Kasumi-1 (cell line): ENCODE data around the gene SPTLC2.
"Not testable (repeated sequence)": the region's sequence is repeated elsewhere in the genome, so short reads cannot be mapped to it uniquely, and the experiment has no call there.

Experiments
- DNase-seq, 2 experiments: peaks; one replicate each; lab custom pipeline; 2025; lab: John Stamatoyannopoulos, UW

The SPTLC2 gene, protein sequence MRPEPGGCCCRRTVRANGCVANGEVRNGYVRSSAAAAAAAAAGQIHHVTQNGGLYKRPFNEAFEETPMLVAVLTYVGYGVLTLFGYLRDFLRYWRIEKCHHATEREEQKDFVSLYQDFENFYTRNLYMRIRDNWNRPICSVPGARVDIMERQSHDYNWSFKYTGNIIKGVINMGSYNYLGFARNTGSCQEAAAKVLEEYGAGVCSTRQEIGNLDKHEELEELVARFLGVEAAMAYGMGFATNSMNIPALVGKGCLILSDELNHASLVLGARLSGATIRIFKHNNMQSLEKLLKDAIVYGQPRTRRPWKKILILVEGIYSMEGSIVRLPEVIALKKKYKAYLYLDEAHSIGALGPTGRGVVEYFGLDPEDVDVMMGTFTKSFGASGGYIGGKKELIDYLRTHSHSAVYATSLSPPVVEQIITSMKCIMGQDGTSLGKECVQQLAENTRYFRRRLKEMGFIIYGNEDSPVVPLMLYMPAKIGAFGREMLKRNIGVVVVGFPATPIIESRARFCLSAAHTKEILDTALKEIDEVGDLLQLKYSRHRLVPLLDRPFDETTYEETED

DNA sequence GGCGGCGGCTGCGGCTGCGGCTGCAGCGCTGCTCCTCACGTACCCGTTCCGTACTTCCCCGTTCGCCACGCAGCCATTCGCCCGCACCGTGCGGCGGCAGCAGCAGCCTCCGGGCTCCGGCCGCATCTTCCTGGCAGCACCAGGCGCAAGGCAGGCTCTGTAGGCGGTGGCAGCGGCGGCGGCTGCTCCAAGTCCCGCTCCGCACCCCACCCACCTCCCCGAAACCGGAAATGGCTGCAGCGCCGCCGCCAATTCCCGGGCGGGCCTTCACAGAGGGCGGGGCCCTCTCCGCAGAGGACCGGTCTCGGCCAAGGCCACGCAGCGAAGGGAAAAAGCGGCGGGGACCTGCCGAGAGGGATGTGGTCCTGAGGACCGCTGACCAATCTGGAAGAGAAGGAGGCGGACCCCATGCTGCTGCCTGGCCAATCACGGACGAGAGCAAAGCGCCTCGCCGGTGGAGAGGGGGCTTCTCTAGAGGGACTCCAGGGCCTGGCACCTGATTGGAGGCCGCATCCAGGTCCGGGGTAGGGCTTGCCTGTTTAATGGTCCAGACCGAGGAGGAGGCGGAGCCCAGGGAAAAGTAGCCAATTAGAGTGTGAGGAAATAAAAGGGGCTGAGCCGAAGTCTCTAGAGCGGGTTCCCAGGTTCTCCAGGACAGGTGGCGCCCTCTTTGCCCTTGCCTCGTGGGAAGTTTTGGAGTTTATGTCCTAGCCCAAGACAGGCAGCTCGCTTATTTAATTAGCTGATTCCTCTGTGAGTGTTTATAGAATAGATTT is at the start of gene SPTLC2:
Gene SPTLC2 (minus strand): TSS at position 184 of the 776 bp plus-strand sequence. CDS start 58 bp downstream, at position 126.
- peak; percentile 99 for DNase-seq

DNA sequence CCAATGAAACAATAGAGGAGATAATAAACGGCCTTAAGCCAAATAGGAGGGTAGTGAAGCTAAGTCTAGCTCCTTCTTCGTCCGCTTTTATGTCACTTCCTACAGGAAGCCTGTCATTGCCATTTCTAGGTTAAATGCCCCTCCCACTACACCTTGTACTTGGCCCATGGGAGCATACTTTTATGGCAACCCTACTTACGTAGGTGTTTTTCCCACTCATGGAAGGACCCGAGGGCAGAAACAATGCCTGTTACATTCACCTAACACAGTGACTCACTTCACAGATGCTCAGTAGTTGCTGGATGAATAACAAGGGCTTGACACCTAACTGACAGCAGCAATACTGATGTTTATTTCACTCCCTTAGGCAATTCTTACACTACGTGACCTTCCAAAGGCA is 46.9 kb upstream of the SPTLC2 start:
- no peak for DNase-seq

DNA sequence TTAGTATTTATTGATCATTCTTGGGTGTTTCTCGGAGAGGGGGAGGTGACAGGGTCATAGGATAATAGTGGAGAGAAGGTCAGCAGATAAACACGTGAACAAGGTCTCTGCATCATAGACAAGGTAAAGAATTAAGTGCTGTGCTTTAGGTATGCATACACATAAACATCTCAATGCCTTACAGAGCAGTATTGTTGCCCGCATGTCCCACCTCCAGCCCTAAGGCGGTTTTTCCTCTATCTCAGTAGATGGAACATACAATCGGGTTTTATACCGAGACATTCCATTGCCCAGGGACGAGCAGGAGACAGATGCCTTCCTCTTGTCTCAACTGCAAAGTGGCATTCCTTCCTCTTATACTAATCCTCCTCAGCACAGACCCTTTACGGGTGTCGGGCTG is 45.1 kb upstream of the SPTLC2 start:
- not testable (repeated sequence) for DNase-seq

DNA sequence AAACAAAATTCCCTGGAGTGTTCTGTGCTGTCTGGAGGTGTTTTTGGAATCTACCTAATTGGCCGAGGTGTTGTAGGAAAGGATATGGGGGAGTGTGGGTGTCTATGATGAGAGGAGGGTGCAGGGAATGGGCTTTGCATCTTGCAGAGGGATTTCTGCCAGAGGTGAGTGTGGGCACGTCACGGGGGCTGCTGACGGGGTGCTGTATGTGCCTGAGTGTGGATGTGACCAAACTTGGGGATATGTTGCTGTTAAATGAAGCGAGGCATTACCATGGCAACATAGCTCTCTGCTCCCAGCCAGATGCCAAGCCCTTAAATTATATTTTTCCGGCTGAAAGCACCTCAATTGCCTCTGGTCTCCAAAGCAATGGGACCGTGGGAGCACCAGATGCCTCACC is 44.3 kb upstream of the SPTLC2 start:
- DNase-seq: no peak

DNA sequence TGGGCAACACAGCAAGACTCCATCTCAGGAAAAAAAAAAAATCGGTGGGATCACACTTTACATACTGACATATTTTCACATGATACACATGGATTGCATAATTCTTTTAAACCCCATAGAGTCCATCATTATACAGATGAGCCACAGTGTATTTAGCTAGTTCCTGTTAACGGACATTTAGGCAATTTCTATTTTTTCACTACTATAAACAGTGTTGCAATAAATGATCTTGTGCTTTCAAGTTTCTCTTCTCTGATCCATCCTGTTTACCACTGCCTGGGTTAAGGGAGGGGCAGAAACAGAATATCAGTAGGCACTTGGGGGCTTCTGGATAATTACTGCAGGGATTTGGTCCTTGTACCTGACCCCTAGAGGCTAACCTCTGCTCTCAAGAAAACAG is 43.4 kb upstream of the SPTLC2 start:
- DNase-seq: peak in 1 of 2 experiments; percentile 4

DNA sequence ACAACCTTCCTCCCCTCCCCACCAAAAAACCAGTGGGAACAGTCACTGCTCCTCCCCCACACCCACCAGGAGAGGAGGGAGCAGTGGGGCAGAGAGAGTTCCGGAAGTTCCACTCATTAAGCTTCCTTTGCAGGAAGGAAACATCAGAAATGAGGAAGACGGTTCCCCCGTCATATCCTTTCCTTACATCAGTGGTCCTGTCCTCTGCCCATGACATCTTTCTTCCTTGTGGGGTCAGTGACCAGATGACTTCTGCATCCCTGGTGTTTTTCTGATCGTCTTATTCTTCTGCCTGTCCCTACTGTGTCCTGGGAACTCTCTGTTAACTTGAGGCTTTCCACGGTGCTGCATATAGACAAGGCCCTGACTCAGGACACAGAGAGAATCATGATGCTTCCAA is 40.8 kb upstream of the SPTLC2 start:
- DNase-seq: no peak

DNA sequence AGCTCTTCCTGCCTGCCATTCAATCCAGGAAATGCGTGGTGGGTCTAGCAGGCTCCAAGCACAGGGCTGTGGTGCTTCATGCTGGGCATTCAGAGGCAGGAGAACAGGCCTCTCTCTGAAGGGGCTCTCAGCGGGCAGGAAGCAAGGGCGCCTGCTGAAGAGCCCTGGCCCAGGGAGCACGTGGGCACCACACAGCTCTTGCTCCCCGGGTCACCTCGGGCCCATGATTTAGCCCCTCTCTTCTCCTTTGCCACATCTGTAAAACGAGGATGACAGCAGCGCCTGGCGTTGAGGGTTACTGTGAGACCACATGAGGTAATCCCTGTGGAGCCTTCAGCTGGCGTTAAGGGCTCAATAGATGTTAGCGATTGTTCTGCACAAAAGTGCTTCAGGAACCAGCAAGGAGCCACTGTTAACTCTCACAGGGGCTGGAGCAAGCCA is 37.6 kb upstream of the SPTLC2 start:
- DNase-seq: no peak

DNA sequence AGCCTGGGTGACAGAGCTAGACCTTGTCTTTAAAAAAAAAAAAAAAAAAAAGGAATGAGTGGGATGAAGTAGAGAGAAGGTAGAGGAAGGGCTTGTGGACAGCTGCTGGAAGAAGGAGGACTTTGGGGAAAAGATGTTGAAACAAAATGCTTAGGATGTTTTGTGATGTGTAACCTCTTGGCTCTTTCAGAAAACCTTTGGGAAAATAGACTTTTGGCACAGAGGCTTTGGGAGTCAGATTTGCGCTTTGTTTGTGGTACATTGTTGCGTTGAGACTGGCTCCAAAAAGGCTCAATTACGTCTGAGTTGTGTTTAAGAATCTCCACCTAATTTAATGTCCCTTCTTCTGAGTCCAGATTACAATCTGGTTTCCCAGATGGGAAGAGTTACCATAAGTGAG is 32.9 kb upstream of the SPTLC2 start:
- no peak for DNase-seq

DNA sequence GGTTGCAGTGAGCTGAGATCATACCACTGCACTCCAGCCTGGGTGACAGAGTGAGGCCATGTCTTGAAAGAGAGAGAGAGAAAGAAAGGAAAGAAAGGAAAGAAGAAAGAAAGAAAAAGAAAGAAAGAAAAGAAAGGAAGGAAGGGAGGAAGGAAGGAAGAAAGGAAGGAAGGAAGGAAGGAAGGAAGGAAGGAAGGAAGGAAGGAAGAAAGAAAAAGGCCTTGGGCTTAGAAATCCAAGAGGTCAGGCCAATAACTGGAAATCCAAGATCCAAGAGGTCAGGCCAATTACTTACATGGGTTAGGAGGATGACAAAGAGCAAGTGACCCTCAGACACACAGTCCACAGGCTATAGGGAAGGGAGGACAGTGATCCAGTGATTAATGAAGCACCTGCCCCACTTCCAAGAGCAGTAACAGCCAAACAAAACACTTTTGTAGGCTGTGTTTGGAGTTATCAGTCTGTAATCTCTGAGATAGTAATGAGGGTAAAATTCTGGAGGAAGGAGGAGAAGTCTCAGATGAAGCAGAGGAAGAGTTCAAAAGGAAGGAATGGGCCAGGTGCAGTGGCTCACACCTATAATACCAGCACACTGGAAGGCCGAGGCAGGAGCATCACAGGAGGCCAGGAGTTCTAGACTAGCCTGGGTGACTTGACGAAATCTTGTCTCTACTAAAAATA is 32.2 kb upstream of the SPTLC2 start:
- DNase-seq: no peak

DNA sequence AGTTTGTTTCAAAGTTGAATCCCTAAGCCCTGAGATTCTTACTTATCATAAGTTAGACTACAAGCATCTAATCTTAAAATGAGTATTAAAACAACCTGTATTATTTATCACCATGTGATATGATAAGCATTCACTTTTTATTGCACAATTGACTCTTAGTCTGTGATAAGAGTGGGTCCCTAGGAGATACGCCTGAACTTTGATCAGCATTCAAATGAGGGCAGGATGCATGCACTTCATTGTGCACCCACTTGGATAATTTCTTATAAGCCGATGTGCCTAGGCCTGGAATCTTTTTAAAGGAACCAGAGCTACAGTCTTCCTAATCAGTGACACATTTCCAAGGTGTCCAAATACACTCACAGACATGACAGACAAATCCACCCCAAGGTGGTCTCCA is 31.4 kb upstream of the SPTLC2 start:
- DNase-seq: no peak

DNA sequence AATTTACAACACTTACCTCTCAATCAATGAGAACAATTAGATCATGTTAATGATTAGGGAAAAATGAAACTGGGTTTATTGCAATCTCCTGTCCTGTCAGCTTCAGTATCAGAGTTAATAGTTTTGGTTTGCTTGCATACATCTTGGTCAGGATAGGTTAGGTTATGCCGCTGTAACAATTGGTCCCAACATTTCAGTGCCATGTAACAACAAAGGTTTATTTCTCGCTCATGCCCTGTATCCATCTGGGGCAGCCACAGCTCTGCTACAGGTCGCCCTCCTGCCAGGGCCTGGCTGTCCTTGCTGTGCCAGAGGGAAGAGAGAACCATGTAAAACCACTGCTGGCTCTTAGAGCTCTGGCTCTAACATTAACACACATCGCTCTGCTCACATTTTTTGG is 30.5 kb upstream of the SPTLC2 start:
- no peak for DNase-seq

DNA sequence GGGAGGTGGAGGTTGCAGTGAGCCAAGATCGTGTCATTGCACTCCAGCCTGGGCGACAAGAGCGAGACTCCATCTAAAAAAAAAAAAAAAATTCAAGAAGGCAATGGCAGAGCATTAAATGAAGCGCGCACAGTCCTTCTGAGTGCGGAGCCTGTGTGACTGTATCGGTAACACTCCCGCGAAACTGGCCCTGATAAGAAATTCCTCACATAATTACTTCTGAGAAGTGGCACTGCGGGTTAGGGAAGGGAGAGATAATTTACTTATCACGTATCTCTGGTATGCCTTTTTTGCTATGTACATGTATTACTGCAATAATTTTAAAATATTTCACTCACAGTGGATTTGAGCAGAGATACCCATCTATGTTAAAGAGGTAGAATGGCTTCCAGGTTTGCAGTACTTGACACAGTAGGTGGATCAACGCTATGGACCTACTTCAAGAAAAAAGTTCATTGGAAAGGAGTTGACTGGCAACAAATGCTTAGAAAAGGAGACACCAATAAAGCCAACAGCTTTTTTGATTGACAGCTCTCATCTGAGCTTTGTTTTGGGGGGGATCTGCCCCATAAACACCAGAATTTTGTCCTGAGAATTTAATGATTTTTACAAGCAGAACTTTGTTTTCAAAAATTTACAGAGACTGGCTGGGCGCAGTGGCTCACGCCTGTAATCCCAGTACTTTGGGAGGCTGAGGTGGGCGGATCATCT is 29.2 kb upstream of the SPTLC2 start:
- DNase-seq: no peak

DNA sequence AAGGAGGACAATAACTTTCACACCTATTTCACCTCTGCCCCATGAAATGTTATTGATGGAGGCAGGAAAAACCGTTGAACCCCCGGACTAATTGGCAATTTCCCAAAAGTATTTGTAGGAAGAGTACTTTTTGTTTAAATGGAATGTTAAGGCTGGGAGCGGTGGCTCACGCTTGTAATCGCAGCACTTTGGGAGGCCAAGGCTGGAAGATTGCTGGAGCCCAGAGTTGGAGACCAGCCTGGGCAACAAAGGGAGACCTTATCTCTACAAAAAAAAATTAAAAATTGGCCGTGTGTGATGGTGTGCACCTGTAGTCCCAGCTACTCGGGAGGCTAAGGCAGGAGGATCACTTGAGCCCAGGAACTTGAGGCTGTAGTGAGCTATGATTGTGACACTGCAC is 26.0 kb upstream of the SPTLC2 start:
- no peak for DNase-seq

DNA sequence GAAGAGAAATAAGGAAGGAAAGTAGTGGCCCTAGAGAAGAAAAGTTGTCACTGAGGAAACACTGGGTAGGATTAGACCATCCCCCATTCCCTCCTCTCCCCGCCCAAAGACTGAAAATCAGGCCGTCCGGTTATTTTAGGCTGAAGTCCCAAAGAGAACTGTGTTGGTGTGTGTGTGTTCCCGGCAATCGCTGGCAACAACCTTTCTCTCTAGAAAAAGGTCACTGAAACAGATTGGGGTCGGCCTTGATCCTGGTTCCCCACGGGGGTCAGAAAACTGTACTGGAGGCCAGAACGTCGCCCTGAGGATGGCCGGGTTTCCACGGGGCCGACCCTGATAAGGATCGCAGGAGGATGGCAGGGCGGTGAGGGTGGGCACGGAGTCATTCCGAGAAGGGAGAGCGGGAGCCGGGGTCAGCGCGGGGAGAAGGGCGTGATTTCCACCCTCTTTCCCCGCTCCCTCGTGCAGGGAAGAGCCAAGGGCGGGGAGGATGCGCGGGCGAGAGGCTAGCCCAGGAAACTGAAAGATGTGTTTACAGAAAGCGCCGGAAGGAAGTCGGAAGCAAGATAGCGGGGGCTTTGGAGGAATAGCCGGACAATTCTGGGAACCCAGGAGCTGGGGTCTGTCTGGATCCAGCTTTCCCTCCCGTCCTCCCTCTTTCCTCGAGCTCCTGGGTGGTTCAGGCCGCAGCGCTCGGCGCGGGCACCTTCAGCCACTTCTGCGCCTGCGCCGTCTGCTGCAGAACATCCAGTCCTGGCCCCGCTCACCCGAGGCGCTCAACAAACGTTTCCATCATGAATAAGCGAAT is 25.3 kb upstream of the SPTLC2 start:
- peak; percentile 71 to 79 for DNase-seq

DNA sequence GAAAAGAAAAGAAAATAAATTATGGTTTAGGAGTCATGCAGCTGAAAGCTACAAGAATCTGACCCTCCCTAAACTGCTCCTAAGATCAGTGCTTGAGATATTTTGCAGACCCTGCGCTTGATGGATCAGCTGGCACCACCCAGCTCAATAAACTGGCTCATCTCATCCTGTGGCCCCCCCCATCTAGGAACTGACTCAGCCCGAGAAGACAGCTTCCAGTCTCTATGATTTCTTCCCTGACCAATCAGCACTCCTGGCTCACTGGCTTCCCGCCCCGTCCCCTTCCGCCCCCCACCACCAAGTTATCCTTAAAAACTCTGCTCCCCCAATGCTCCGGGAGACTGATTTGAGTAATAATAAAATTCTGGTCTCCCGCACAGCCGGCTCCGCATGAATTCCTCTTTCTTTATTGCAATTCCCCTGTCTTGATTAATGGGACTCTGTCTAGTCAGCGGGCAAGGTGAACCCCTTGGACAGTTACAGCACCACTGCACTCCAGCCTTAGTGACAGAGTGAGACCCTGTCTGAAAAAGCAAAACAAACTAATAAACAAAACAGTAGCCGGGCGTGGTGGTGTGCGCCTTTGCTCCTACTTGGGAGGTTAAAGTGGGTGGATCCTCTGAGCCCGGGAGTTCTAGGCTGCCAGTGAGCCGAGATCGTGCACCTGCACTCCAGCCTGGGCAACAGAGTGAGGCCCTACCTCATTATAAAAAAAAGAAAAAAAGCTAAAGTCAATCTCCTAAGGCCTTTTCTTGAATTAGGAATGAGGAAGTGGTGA is 24.5 kb upstream of the SPTLC2 start:
- DNase-seq: peak; percentile 58 to 70

DNA sequence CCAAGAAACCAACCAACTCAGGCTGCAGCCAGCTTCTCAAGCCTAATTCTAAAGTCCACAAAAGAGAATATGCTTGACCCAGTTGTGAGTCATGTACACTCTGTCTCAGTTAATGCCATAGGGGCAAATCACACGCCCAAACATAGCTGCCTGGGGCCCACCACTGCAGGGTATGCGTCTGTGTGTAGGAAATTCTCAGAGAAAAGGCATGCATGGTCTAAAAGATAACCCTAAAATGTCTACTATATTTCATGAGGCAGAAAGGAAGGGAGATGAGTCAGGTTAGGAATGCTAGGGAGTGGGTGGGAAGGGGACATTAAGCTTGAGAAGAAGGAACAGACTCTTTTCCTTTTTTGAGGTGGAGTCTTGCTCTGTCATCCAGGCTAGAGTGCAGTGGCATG is 22.3 kb upstream of the SPTLC2 start:
- no peak for DNase-seq

DNA sequence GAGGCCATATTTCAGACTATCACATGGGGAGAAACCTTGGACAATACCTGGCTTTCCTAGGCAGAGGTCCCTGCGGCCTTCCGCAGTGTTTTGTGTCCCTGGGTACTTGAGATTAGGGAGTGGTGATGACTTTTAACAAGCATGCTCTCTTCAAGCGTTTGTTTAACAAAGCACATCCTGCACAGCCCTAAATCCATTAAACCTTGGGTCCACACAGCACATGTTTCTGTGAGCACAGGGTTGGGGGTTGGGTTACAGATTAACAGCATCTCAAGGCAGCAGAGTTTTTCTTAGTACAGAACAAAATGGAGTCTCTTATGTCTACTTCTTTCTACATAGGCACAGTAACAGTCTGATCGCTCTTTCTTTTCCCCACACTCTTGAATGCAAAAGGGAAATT is 19.4 kb upstream of the SPTLC2 start:
- DNase-seq: not testable (repeated sequence)

DNA sequence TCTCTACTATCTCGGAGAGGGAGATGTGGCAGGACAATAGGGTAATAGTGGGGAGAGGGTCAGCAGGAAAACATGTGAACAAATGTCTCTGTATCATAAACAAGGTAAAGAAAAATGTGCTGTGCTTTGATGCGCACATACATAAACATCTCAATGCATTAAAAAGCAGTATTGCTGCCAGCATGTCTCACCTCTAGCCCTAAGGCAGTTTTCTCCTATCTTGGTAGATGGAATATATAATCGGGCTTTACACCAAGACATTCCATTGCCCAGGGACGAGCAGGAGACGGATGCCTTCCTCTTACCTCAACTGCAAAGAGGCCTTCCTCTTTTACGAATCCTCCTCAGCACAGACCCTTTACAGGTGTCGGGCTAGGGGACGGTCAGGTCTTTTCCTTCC is 19.0 kb upstream of the SPTLC2 start:
- DNase-seq: not testable (repeated sequence)

DNA sequence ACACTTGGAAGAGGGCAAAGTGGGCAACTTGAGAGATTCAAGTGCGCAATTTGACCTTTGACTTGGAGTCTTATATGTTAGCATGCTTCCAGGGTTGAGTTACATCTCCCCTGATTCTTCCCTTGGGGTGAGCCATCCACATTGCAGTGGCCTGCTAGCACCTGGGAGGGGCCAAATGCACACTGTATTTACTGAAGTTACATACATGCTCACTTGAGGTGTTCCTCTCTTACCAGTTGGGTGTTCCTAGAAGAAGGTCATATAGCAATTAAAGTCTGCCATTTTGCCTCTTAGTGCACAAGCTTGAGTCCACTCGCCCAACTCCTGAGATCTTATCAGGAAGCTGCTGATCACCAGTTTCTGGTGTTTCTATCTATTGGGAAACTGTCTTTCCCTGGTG is 13.7 kb upstream of the SPTLC2 start:
- DNase-seq: no peak

DNA sequence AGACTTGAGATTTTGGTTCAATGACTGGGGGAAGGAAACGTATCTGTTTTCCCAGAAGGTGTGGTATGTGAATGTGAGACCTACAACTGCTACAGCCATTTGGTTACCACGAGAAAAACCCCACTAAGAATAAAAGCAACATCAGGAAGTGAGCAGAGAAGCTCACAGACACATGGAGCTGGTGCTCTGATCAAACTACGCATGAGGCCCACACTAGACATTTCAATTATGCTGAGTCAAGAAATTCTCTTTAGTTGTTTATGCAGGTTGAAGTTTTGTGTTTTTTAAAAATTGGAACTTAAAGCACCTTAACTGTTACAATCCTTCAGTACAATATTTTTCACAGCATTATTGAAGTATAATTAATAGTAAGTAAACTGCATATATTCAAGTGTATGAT is 8.9 kb upstream of the SPTLC2 start:
- DNase-seq: no peak
